Measurements from ENCODE around the gene NHSL2. TPM values are rescaled to one million over a fixed set of nuclear protein-coding genes. Genes with fewer than 3 reads are reported as not detected.
A peak's percentile ranks its signal among the peaks of the same experiment; 100 is the strongest.

NHSL2 gene
- total RNA-seq, 1 donor from 2014 or later, result 38.0 TPM

DNA sequence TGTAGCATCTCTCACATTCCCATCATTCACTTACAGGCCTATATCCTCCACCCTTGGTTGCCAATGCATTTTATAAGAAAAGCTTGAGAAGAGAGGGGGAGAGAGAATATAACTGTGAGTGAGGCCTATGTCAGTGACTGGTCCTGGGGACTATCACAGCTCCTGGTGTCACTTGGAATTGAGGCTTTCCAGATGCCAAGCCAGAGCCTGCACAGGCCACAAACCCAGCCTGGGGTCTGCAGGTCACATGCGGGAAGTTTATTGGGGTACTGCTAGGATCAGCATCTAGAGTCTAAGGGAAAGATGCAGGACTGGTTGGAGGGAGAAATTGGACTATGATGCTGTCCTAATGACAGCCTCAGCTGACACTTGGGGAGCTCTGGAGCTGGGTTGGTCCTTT lies 173.5 kb downstream of the NHSL2 start:
- no peak for ATAC-seq
- DNase-seq (ENCODE audit: low spot score), result no peak
- intact Hi-C loops (cut with DNase I), result no loop called here

DNA sequence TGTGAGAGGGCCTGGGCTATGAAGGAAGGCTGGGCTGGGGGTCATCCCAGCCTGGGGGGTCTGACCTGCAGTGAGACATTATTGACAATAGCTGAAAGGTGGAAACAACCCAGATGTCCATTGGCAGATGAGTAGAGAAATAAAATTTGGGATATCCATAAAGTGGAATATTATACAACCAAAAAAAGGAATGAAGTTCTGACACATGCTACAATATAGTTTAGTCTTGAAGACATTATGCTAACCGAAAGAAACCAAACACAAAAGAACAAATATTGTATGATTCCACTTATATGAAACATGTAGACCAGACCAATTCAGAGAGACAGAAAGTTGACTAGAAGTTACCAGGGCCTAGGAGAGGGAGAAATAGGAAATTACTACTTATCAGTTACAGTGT lies 176.3 kb downstream of the NHSL2 start:
- ATAC-seq, result no peak
- DNase-seq (ENCODE audit: low spot score), result no peak
- intact Hi-C loops (cut with DNase I), result no loop called here

DNA sequence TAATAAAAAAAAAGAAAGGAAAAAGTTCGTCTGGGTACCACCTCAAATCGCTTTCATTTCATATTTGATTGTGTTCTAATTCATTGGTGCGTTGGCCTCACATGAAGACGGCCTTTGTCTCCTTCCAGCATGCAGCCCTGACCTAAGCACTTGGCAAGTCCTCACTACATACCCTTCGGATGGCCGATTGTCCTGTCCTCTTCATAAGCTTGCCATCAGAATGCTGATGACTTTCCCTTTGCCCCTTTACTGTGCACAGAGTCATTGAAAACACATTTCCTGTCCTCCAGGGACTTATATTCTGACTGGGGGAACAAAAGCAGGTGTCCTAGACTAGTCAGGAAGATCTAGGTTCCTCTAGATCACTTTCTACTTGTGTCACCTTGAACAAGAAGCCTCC lies 178.1 kb downstream of the NHSL2 start:
- DNase-seq (ENCODE audit: low spot score) (no peak), ATAC-seq (no peak)
- intact Hi-C loops (cut with DNase I), result no loop called here

DNA sequence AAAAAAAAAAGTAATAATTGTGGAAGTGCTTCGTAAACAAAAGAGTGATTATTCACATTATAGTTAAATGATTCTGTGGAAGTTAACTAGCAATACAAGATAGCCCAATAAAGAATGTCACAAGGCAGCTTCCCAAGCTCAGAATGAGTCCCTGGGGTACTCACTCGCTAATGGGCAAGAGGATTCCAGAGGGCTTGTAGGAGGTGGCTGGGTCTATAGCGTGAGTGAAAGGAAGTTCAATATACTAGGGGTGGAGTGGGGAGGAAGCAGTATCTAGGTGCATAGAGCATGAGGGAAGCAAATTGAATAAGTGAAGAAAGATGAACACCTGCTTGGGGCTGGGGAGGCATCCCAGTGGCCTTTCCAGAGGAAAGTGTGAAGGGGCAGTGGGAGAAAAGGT lies 178.6 kb downstream of the NHSL2 start:
- intact Hi-C loops (cut with DNase I), result no loop called here
- no peak for DNase-seq (ENCODE audit: low spot score)
- no peak for ATAC-seq

DNA sequence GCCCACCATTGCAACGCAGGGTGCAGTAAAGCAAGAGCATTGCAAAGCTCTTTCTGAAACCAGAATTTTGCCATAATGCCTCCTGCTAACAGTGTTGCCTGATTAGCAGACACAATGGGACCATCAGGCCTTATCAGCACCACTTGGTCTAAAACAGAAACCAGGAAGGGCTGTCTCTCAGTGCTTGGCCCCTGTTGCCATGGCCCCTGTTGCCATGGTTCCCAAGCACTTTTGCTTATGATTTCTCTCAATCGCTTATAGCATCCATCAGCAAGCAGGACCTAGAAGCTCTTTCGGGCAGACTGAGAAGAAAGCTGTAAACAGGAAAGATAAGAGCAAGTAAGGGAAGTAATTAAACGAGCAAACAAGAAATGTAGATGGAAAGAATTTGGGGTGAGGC lies 184.2 kb downstream of the NHSL2 start:
- intact Hi-C loops (cut with DNase I), result no loop called here
- ATAC-seq, result no peak
- DNase-seq (ENCODE audit: low spot score), result no peak

DNA sequence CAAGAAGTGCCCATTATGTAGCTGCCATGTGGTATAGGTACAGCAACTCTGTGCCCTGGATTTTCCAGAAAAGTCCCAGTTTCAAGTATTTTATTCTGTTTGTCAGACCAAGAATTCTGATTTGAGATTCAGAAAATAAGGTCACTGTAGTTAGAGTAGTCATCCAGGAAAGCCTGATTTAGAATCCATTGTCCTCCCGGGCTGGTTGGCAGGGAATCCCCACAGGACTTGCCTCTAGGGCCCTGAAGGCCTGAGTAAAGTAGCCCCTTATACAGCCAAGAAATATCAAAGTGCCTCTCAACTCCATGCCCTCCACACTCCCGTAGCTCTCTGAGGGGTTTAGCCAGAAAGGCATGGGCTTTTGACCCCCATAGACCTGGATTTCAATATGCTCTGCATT lies 184.7 kb downstream of the NHSL2 start:
- DNase-seq (ENCODE audit: low spot score) (no peak), ATAC-seq (no peak)
- intact Hi-C loops (cut with DNase I), result no loop called here

DNA sequence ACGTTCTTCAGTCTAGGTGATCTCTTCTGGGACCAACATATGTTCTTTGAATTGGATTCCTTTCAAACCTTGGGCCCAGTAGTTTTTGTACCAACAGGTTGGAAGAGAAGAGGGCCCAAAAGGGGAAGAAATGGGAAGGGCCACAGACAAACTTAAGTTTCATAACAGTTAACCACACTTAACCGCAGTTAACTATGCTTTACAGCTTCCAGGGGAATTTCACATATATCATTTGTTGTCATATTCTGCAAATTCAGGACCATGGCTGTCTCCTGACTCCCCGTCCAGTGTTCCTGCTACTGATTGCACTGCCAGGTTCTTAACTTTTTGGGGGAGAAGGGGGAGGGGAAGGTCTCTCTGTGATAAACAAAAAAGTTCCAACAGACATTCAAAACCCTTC lies 186.5 kb downstream of the NHSL2 start:
- DNase-seq (ENCODE audit: low spot score), result no peak
- intact Hi-C loops (cut with DNase I), result no loop called here
- no peak for ATAC-seq

GRCh38 chrX:72100051-72100755 lies 189.6 kb downstream of the NHSL2 start:
- intact Hi-C loops (cut with DNase I), result no loop called here
- no peak for DNase-seq (ENCODE audit: low spot score)
- no peak for ATAC-seq

DNA sequence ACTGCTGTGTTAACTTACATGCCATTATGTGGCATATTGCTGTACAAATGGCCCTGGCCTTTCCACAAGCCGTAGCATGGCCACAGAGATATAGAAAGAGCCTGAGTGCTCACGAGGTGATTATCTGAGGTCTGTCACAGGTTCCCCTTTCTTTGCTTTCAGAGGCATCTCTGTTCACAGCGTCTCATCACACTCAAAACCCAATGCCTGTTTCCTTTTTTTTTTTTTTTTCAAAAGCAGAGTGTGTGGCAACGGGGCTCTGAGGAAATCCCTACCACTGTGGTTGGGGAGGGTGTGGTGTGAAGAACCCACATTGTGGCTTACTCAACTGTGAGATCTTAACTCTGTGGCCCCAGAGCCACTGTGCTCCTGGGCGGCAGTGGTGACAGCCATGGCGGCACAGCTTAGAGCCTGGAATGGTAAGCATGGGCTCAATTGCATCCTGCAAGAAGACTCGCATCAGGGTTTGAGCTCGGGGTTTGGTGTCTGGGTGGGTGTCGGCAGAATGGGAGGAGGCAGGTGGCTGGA lies 190.2 kb downstream of the NHSL2 start:
- peak; percentile 72 for ATAC-seq
- intact Hi-C loops (cut with DNase I), result no loop called here
- no peak for DNase-seq (ENCODE audit: low spot score)

GRCh38 chrX:72101597-72102037 lies 191.0 kb downstream of the NHSL2 start:
- DNase-seq (ENCODE audit: low spot score) (no peak), ATAC-seq (peak; percentile 23)
- intact Hi-C loops (cut with DNase I), result no loop called here

DNA sequence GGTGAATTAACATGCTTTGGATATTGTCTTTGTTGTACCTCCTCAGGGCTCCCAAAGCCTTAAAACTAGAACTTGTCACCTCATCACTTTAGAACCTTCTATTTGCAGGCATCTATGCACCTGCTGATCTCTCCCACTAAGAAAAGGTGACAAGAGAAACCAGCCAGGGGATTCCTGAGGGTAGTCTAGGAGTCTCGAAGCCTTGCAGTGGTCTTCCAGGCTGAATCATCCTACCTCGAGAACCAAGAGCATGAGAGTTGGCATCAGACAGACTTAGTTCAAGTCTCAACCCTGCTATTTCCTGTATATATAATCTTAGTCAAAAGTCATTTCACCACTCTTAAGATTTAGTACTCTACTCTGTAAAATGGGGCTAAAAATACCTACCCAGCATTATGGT lies 191.5 kb downstream of the NHSL2 start:
- DNase-seq (ENCODE audit: low spot score) (no peak), ATAC-seq (no peak)
- intact Hi-C loops (cut with DNase I), result no loop called here

GRCh38 chrX:72102760-72103159 lies 192.1 kb downstream of the NHSL2 start:
- intact Hi-C loops (cut with DNase I), result no loop called here
- DNase-seq (ENCODE audit: low spot score) (no peak), ATAC-seq (no peak)

GRCh38 chrX:72105436-72105835 lies 194.8 kb downstream of the NHSL2 start:
- intact Hi-C loops (cut with DNase I), result no loop called here
- DNase-seq (ENCODE audit: low spot score), result no peak

DNA sequence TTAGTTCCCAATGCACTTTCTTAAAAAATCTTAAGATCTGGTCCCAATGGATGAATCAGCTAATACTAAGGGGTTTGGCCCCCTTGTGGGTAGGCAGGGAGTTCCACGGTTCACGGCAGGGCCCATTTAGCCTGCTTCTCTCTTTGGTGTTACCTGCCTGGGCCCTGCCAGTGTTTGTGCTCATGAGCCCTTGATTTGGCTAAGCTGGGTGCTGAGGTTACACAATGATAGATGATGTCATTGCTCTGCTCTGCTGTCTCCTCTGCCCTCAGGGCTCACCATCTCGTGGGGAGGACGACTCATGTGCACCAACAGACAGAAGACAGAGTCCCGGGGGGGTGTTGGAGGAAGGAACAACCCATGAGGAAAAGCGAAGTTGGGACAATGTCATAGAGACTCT lies 196.7 kb downstream of the NHSL2 start:
- DNase-seq (ENCODE audit: low spot score), result no peak
- intact Hi-C loops (cut with DNase I), result no loop called here
- peak; percentile 32 for ATAC-seq

More at GRCh38 chrX:72105436-72105835, 194.8 kb downstream of the NHSL2 start:
- no peak for ATAC-seq

GRCh38 chrX:72107841-72108595 lies 197.4 kb downstream of the NHSL2 start:
- ATAC-seq, result no peak
- intact Hi-C loops (cut with DNase I), result no loop called here
- DNase-seq (ENCODE audit: low spot score), result no peak

DNA sequence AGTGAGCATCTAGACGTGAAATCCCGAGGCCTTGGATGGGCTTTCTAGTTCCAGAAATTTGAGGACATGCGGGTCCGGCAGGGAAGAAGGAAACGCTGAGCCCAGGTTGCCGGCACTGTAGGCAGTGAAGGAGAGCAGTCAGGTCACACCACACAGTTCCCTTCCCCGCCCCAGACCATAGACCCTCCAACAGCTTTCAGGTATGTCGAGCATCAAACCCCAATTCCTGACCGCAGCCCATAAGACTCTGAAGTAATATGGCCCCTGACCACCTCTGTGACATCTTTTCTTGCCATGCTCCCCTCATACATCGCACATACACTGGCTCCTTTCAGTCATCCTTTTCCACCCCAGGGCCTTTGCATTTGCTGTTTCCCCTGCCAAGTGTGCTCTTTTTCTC lies 198.0 kb downstream of the NHSL2 start:
- no peak for DNase-seq (ENCODE audit: low spot score)
- intact Hi-C loops (cut with DNase I), result no loop called here
- no peak for ATAC-seq

- no peak for DNase-seq (ENCODE audit: low spot score)
- no peak for ATAC-seq
- intact Hi-C loops (cut with DNase I), result no loop called here
Observed at GRCh38 chrX:72110051-72110875, 199.6 kb downstream of the NHSL2 start.

- DNase-seq (ENCODE audit: low spot score) (no peak), ATAC-seq (no peak)
- intact Hi-C loops (cut with DNase I), result no loop called here
Observed at GRCh38 chrX:72110876-72111708, 200.4 kb downstream of the NHSL2 start.

DNA sequence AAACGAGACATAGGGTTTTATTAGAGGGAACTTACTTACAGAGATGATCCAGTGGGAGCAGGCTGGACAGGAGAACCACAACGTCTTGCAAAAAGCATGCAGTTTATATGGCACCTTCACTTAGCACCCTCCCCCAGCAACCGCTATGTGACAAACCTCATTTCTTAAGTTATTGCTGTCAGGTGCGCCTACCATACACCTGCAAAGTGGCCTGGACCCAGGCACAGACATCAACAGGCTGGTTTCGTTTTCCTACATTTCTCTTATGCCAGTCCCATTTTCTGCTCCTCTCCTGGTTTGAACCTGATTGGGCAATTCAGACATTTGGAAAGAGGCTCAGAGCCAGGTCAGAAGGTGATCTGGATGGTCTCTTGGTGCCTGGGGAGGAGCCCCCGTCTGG lies 202.8 kb downstream of the NHSL2 start:
- DNase-seq (ENCODE audit: low spot score), result no peak
- intact Hi-C loops (cut with DNase I), result no loop called here
- ATAC-seq, result peak; percentile 30

Data from sciatic nerve (tissue), 2 donors.